PC-9 (cell line): Measurements from ENCODE around the gene RASGRP2. TPM values are rescaled to one million over a fixed set of nuclear protein-coding genes. Genes with fewer than 3 reads are reported as not detected.
A peak's percentile ranks its signal among the peaks of the same experiment; 100 is the strongest.

Source experiments
- BruUV-seq: library from RNA; stranded (reverse); fragments of 400-500 nt; replicated peaks from 2 replicates; lab custom pipeline; 2021; lab: Mats Ljungman, UMichigan
- CTCF ChIA-PET: fragments of 300-600 bp; sonication (Branson Sonifier 250); formaldehyde crosslinking; loops from one replicate; lab custom pipeline; 2022; ENCODE audit warnings: antibody characterized with exemption; lab: Charles Lee
- POLR2A ChIA-PET: fragments of 300-600 bp; sonication (Branson Sonifier 250); formaldehyde crosslinking; loops from one replicate; lab custom pipeline; 2022; ENCODE audit warnings: antibody characterized with exemption; ENCODE audit not compliant: unreplicated experiment; lab: Charles Lee
- DNase-seq, 2 experiments: peaks; one replicate each; pipeline versions ENCODE4 v3.0.0 to v3.0.0-alpha.2; 2015 to 2022; ENCODE audit warnings: mixed read lengths in 1 of 2
- H2AFZ ChIP-seq: fragments of 200-600 bp; sonication (generic); 2 replicates; pipeline ENCODE4 v1.8.1; 2017; ENCODE audit warnings: antibody characterized with exemption
- H3F3A ChIP-seq: fragments of 200-600 bp; sonication (generic); 2 replicates; pipeline ENCODE4 v1.8.1; 2017; ENCODE audit warnings: antibody characterized with exemption, mild to moderate bottlenecking, low read depth; ENCODE audit not compliant: insufficient read depth
- H3K27ac ChIP-seq: fragments of 200-600 bp; sonication (generic); 2 replicates; pipeline ENCODE4 v1.6.1; 2016; ENCODE audit warnings: mixed run types
- H3K27me3 ChIP-seq: fragments of 200-600 bp; sonication (generic); 2 replicates; pipeline ENCODE4 v1.6.1; 2016; ENCODE audit warnings: low read depth, mixed run types; ENCODE audit not compliant: insufficient read depth
- H3K36me3 ChIP-seq: fragments of 200-600 bp; sonication (generic); 2 replicates; pipeline ENCODE4 v1.6.1; 2016; ENCODE audit warnings: low read depth, mixed run types
- H3K4me1 ChIP-seq: fragments of 200-600 bp; sonication (generic); replicated peaks from 2 replicates; pipeline ENCODE4 v1.6.1; 2016; ENCODE audit warnings: mixed run types; ENCODE audit not compliant: insufficient read depth
- H3K4me2 ChIP-seq: fragments of 200-600 bp; sonication (generic); 2 replicates; pipeline ENCODE4 v1.6.1; 2017; ENCODE audit warnings: mixed run types
- H3K4me3 ChIP-seq: fragments of 200-600 bp; sonication (generic); 2 replicates; pipeline ENCODE4 v1.6.1; 2016; ENCODE audit warnings: mixed run types
- H3K79me2 ChIP-seq: fragments of 200-600 bp; sonication (generic); 2 replicates; pipeline ENCODE4 v1.6.1; 2017; ENCODE audit warnings: low read depth, mixed run types
- H3K9me2 ChIP-seq: fragments of 200-600 bp; sonication (generic); 2 replicates; pipeline ENCODE4 v1.8.1; 2017; ENCODE audit warnings: mild to moderate bottlenecking; ENCODE audit not compliant: insufficient read depth
- H3K9me3 ChIP-seq: fragments of 200-600 bp; sonication (generic); 2 replicates; pipeline ENCODE4 v1.8.1; 2016; ENCODE audit warnings: low read depth; ENCODE audit not compliant: insufficient read depth
- H4K20me1 ChIP-seq: fragments of 200-600 bp; sonication (generic); 2 replicates; pipeline ENCODE4 v1.8.1; 2017; ENCODE audit not compliant: insufficient read depth
- EZH2 ChIP-seq: fragments of 200-600 bp; sonication (generic); IDR thresholded peaks from 2 replicates; pipeline ENCODE4 v1.8.0; 2017; ENCODE audit warnings: antibody characterized with exemption, low read depth
- intact Hi-C: fragments of 100-400 bp; cut with micrococcal nuclease; formaldehyde crosslinking; loops from one replicate; pipeline ENCODE4 v1.10.0; 2022; ENCODE audit not compliant: unreplicated experiment
- total RNA-seq: library from RNA; stranded (reverse); gene quantifications from 2 replicates; pipeline ENCODE4 v1.2.3, GENCODE V29; 2021
- TF ChIP-seq, protein P1 (sequence below): fragments of 200-600 bp; sonication (generic); conservative IDR thresholded peaks from 2 replicates; pipeline ENCODE4 v1.6.1; 2017; ENCODE audit warnings: mixed run types, antibody characterized with exemption, mild to moderate bottlenecking, moderate library complexity

RASGRP2 gene
- total RNA-seq, 1 experiment from 2014 or later = 1.0 TPM

DNA sequence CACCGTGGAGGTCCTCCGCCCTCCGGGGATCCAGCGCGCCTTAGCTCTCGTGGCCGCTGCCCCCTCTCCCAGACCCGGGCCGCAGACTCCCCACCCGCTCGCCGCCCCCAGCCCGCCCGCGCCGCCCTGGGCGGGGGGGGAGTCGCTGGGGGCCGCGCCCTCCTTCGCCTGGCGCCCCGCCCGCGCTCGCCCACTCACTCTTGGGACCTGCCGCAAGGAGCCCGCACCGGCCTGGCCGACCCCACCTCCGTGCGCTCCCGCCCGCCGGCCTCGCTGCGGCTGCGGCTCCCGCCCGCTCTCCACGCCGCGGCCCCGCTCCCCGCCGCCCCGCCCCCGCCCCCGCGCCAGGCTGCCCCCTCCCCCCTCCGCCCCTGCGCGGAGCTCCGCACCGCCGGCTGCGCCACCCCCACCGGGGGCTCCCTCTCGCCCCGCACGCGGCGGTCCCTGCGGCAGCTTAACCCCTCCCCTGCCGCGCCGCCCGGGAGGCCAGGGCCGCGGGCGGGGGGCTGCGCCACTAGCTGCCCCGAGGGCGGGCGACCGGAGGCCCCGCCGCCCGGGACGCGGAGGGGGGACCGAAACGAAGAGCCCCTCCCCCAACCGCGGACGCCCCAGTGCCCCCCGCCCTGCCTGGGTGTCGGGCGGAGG is 724 bp upstream of the RASGRP2 start:
- Histone ChIP-seq H3K9me2 (no peaks in the 10 kb centered on the region), H3K27ac (no peak overlapping the region), H2AFZ (no peak overlapping the region), H3F3A (peaks cover 12% of the 10 kb centered on the region; the same call in 1 of the 2 replicates), H3K9me3 (no peaks in the 10 kb centered on the region), H3K36me3 (no peaks in the 10 kb centered on the region), H3K4me3 (no peak overlapping the region), H3K27me3 (peaks cover 47% of the 10 kb centered on the region), H4K20me1 (no peaks in the 10 kb centered on the region), H3K4me2 (no peak overlapping the region), H3K4me1 (peaks cover 13% of the 10 kb centered on the region), H3K79me2 (no peaks in the 10 kb centered on the region)
- POLR2A ChIA-PET = no interaction called here
- intact Hi-C loops = loop anchor here (5.0 kb wide), 1 partner anchor 92 kb away; no protein-coding TSS in a partner anchor
- TF ChIP-seq EZH2 = no peak
- TF ChIP-seq, protein P1, sequence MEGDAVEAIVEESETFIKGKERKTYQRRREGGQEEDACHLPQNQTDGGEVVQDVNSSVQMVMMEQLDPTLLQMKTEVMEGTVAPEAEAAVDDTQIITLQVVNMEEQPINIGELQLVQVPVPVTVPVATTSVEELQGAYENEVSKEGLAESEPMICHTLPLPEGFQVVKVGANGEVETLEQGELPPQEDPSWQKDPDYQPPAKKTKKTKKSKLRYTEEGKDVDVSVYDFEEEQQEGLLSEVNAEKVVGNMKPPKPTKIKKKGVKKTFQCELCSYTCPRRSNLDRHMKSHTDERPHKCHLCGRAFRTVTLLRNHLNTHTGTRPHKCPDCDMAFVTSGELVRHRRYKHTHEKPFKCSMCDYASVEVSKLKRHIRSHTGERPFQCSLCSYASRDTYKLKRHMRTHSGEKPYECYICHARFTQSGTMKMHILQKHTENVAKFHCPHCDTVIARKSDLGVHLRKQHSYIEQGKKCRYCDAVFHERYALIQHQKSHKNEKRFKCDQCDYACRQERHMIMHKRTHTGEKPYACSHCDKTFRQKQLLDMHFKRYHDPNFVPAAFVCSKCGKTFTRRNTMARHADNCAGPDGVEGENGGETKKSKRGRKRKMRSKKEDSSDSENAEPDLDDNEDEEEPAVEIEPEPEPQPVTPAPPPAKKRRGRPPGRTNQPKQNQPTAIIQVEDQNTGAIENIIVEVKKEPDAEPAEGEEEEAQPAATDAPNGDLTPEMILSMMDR = no peak
- no peak for DNase-seq
- no TSS peak for BruUV-seq
- CTCF ChIA-PET = interaction anchor here (0.5 to 0.6 kb wide), 3 partner anchors 64 to 1842 kb away, joined by 4 to 6 read pairs (median 4); no protein-coding TSS in a partner anchor

DNA sequence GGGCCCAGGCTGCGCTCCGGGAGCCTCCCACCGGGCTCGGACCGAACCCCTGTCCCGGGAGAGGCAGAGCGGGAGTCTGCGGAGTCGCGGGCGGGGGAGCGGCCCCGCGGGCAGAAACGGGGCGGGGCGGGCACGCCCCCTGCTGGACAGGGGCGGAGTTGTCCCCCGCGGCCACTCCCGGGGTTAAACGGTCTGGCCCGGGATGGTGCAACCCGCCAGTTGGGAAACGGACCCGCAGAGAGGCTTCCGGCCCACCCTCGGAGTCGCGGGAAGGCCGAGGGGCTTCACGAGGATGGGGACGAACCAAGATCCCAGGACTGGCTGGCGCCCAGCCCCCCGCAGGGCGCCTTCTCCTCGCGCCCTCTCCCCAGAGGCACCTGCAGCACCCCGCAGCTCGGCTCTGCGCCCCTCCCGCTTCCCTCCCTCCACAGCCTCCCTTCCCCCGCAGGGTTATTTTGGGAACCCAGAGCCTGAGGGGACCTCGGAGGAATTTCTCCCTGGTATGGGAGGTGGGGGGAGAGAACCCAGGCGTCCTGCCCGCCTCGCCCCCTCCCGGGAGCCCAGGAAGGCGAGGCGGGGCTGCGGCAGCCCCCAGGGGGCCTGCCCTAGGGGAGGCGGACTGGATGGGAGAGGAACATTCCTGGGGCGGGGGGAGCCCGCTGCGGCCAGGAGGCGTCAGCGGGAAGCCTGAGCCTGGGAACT is 902 bp downstream of the RASGRP2 start:
- Histone ChIP-seq H3K9me2 (no peaks in the 10 kb centered on the region), H3F3A (peaks cover 10% of the 10 kb centered on the region), H3K4me2 (peak overlapping the region; percentile 89), H4K20me1 (no peaks in the 10 kb centered on the region), H3K79me2 (no peaks in the 10 kb centered on the region), H3K9me3 (no peaks in the 10 kb centered on the region), H3K4me3 (peak overlapping the region; percentile 64), H3K36me3 (no peaks in the 10 kb centered on the region), H3K27me3 (peaks cover 51% of the 10 kb centered on the region), H3K4me1 (peaks cover 13% of the 10 kb centered on the region), H2AFZ (peak overlapping the region; percentile 92), H3K27ac (no peak overlapping the region)
- no TSS peak for BruUV-seq
- TF ChIP-seq, protein P1 = peak; percentile 93
- TF ChIP-seq EZH2 = no peak; the same call in 1 of the 2 replicates
- CTCF ChIA-PET = interaction anchor here (0.5 to 0.7 kb wide), 4 partner anchors 9 to 424 kb away, joined by 3 to 7 read pairs (median 4); no protein-coding TSS in a partner anchor
- DNase-seq = peak in 1 of 2 experiments; percentile 83
- POLR2A ChIA-PET = interaction anchor here (0.6 kb wide), 1 partner anchor 1158 kb away, joined by 8 read pairs; no protein-coding TSS in a partner anchor
- intact Hi-C loops = loop anchor here (5.0 kb wide), 1 partner anchor 91 kb away; no protein-coding TSS in a partner anchor
